AG20443 (cell line): ENCODE data around the gene PRKAA2.

Experiments used
- DNase-seq: peaks from one replicate; pipeline ENCODE4 v3.0.0; 2012; ENCODE audit warnings: low spot score, mixed read lengths

The PRKAA2 gene

GRCh38 chr1:56713112-56713511 is 68.0 kb downstream of the PRKAA2 start:
- DNase-seq, result no peak

GRCh38 chr1:56715156-56715555 is 70.0 kb downstream of the PRKAA2 start:
- DNase-seq, result peak; percentile 32

- no peak for DNase-seq
These were observed 74.1 kb downstream of the PRKAA2 start for GRCh38 chr1:56719171-56719570.

GRCh38 chr1:56726706-56727105 is 81.6 kb downstream of the PRKAA2 start:
- no peak for DNase-seq

- no peak for DNase-seq
These were observed 83.8 kb downstream of the PRKAA2 start for GRCh38 chr1:56728964-56729363.

- DNase-seq, result no peak
These were observed 100.1 kb downstream of the PRKAA2 start for GRCh38 chr1:56745231-56745630.

GRCh38 chr1:56754708-56755479 is 109.8 kb downstream of the PRKAA2 start:
- DNase-seq, result no peak

GRCh38 chr1:56755911-56756310 is 110.8 kb downstream of the PRKAA2 start:
- DNase-seq, result no peak

- no peak for DNase-seq
These were observed 113.0 kb downstream of the PRKAA2 start for GRCh38 chr1:56758135-56758534.

GRCh38 chr1:56758794-56759193 is 113.7 kb downstream of the PRKAA2 start:
- no peak for DNase-seq
